Loucy (cell line): ENCODE data around the gene EIF3L.

ENCODE experiments used
- EZH2phosphoT487 ChIP-seq: fragments of 200-600 bp; IDR thresholded peaks from 2 replicates; pipeline ENCODE4 v1.6.1; 2018; ENCODE audit warnings: antibody characterized with exemption, mild to moderate bottlenecking, moderate library complexity, borderline replicate concordance
- TF ChIP-seq, protein P1 (sequence below): fragments of 200-600 bp; sonication (generic); conservative IDR thresholded peaks from 2 replicates; pipeline ENCODE4 v1.5.1; 2014; ENCODE audit warnings: mild to moderate bottlenecking, antibody characterized with exemption, low read length

GRCh38 chr22:37804352-37804880 is 44.8 kb upstream of the EIF3L start:
- TF ChIP-seq, protein P1, sequence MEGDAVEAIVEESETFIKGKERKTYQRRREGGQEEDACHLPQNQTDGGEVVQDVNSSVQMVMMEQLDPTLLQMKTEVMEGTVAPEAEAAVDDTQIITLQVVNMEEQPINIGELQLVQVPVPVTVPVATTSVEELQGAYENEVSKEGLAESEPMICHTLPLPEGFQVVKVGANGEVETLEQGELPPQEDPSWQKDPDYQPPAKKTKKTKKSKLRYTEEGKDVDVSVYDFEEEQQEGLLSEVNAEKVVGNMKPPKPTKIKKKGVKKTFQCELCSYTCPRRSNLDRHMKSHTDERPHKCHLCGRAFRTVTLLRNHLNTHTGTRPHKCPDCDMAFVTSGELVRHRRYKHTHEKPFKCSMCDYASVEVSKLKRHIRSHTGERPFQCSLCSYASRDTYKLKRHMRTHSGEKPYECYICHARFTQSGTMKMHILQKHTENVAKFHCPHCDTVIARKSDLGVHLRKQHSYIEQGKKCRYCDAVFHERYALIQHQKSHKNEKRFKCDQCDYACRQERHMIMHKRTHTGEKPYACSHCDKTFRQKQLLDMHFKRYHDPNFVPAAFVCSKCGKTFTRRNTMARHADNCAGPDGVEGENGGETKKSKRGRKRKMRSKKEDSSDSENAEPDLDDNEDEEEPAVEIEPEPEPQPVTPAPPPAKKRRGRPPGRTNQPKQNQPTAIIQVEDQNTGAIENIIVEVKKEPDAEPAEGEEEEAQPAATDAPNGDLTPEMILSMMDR, result no peak
- TF ChIP-seq EZH2phosphoT487, result no peak
